Measurements from ENCODE around the gene KSR2. TPM values are rescaled to one million over a fixed set of nuclear protein-coding genes. Genes with fewer than 3 reads are reported as not detected.

The KSR2 gene
- total RNA-seq, 1 experiment from 2014 or later, result 2.0 TPM

DNA sequence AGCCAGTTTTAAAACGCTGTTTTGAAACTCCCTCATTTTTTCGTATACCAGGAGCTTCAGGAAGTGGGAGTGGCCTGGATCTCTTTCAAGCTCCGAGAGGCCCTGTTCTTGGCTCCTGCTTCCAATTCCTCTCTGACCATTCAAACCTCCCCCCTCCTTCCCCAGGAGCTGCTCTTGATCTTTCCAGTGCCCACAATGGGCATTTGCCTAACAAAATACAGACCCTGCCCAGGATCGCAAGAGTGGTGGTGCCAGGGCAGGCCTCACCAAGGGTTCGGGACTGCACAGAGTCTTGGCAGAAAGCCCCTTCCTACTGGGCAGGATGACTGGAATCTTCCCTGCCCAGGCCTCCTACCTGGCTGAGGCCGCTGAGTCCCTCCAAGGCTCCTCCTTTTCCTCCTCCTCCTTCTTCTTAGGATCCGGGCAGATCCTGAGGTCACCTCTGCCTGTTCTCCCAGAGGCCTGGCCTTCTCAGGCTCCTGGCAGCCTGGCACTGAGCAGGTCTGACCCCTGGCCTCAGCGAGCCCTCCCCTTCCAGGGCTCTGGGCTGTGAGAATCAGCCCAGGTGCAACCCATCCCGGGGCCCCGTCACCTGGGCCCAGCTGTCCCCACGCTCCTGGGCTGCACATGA, 560.5 kb downstream of the KSR2 start:
- POLR2A ChIA-PET (ENCODE audit: unreplicated experiment), result no interaction called here
- CTCF ChIA-PET, result no interaction called here
- Histone ChIP-seq H3K9me2 (ENCODE audit: insufficient read depth) (no peaks in the 10 kb centered on the region), H3K9me3 (ENCODE audit: insufficient read depth, low read depth) (no peaks in the 10 kb centered on the region), H3K36me3 (ENCODE audit: low read depth) (no peaks in the 10 kb centered on the region), H3F3A (ENCODE audit: insufficient read depth, low read depth) (no peaks in the 10 kb centered on the region), H2AFZ (no peak overlapping the region), H3K79me2 (ENCODE audit: low read depth) (no peaks in the 10 kb centered on the region), H3K27me3 (ENCODE audit: insufficient read depth, low read depth) (peaks cover 62% of the 10 kb centered on the region), H3K27ac (no peak overlapping the region), H3K4me1 (replicated peaks; ENCODE audit: insufficient read depth) (no peaks in the 10 kb centered on the region), H3K4me2 (no peak overlapping the region), H3K4me3 (no peak overlapping the region), H4K20me1 (ENCODE audit: insufficient read depth) (no peaks in the 10 kb centered on the region)
- BruUV-seq (replicated peaks), result no TSS peak
- TF ChIP-seq EZH2 (IDR thresholded peaks at IDR 0.05; ENCODE audit: low read depth), result no peak
- TF ChIP-seq, protein P1, sequence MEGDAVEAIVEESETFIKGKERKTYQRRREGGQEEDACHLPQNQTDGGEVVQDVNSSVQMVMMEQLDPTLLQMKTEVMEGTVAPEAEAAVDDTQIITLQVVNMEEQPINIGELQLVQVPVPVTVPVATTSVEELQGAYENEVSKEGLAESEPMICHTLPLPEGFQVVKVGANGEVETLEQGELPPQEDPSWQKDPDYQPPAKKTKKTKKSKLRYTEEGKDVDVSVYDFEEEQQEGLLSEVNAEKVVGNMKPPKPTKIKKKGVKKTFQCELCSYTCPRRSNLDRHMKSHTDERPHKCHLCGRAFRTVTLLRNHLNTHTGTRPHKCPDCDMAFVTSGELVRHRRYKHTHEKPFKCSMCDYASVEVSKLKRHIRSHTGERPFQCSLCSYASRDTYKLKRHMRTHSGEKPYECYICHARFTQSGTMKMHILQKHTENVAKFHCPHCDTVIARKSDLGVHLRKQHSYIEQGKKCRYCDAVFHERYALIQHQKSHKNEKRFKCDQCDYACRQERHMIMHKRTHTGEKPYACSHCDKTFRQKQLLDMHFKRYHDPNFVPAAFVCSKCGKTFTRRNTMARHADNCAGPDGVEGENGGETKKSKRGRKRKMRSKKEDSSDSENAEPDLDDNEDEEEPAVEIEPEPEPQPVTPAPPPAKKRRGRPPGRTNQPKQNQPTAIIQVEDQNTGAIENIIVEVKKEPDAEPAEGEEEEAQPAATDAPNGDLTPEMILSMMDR (conservative IDR thresholded peaks at IDR 0.05), result no peak
- intact Hi-C loops (cut with micrococcal nuclease; ENCODE audit: unreplicated experiment), result no loop called here
- no peak for DNase-seq

DNA sequence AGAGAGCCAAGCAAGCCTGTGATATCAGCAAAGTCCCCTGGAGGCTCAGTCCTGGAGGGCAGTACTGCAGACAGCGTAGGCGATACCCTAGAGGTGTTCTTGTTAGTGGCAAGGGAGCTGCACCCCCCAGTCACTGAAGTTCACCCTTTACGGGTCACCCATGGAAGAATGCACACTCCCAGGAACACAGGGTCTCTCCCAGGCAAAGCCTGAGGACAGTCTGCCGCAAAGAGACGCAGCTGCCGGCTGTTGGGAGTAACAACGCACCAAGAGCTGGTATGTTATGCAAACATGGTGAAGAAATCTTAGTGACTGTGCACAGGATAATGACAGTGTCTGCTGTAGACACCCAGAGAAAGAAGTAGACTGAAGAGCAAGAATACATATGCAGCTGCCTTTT, 563.9 kb downstream of the KSR2 start:
- POLR2A ChIA-PET (ENCODE audit: unreplicated experiment), result no interaction called here
- no peaks in the 10 kb centered on the region for H3K36me3 ChIP-seq (ENCODE audit: low read depth)
- no peak overlapping the region for H2AFZ ChIP-seq
- no peaks in the 10 kb centered on the region for H3K9me2 ChIP-seq (ENCODE audit: insufficient read depth)
- peaks cover 72% of the 10 kb centered on the region for H3K27me3 ChIP-seq (ENCODE audit: insufficient read depth, low read depth)
- no TSS peak for BruUV-seq (replicated peaks)
- no peaks in the 10 kb centered on the region for H3K4me1 ChIP-seq (replicated peaks; ENCODE audit: insufficient read depth)
- no peak overlapping the region for H3K27ac ChIP-seq
- H3K4me3 ChIP-seq, result no peak overlapping the region
- no peaks in the 10 kb centered on the region for H3F3A ChIP-seq (ENCODE audit: insufficient read depth, low read depth)
- intact Hi-C loops (cut with micrococcal nuclease; ENCODE audit: unreplicated experiment), result no loop called here
- no peak for TF ChIP-seq EZH2 (IDR thresholded peaks at IDR 0.05; ENCODE audit: low read depth)
- TF ChIP-seq, protein P1 (conservative IDR thresholded peaks at IDR 0.05), result no peak
- no peaks in the 10 kb centered on the region for H4K20me1 ChIP-seq (ENCODE audit: insufficient read depth)
- H3K4me2 ChIP-seq, result no peak overlapping the region
- H3K9me3 ChIP-seq (ENCODE audit: insufficient read depth, low read depth), result no peaks in the 10 kb centered on the region
- CTCF ChIA-PET, result no interaction called here
- no peak for DNase-seq
- no peaks in the 10 kb centered on the region for H3K79me2 ChIP-seq (ENCODE audit: low read depth)

GRCh38 chr12:117404203-117404853, 564.5 kb downstream of the KSR2 start:
- Histone ChIP-seq H3K4me3 (no peak overlapping the region), H3K9me2 (ENCODE audit: insufficient read depth) (no peaks in the 10 kb centered on the region), H3K27me3 (ENCODE audit: insufficient read depth, low read depth) (peaks cover 72% of the 10 kb centered on the region), H3F3A (ENCODE audit: insufficient read depth, low read depth) (no peaks in the 10 kb centered on the region), H3K27ac (no peak overlapping the region), H2AFZ (no peak overlapping the region), H3K36me3 (ENCODE audit: low read depth) (no peaks in the 10 kb centered on the region), H3K9me3 (ENCODE audit: insufficient read depth, low read depth) (no peaks in the 10 kb centered on the region), H4K20me1 (ENCODE audit: insufficient read depth) (no peaks in the 10 kb centered on the region), H3K4me1 (replicated peaks; ENCODE audit: insufficient read depth) (no peaks in the 10 kb centered on the region), H3K4me2 (no peak overlapping the region), H3K79me2 (ENCODE audit: low read depth) (no peaks in the 10 kb centered on the region)
- ChIA-PET CTCF (no interaction called here), POLR2A (ENCODE audit: unreplicated experiment) (no interaction called here)
- TF ChIP-seq EZH2 (IDR thresholded peaks at IDR 0.05; ENCODE audit: low read depth), result no peak
- TF ChIP-seq, protein P1 (conservative IDR thresholded peaks at IDR 0.05), result no peak
- intact Hi-C loops (cut with micrococcal nuclease; ENCODE audit: unreplicated experiment), result no loop called here
- no TSS peak for BruUV-seq (replicated peaks)
- DNase-seq, result no peak
